NT2/D1 (cell line): ENCODE measurements around the gene ZNF256.

Experiments
- YY1 ChIP-seq: IDR thresholded peaks from 2 replicates; pipeline ENCODE4 v1.6.1; 2011; ENCODE audit not compliant: insufficient read length, insufficient read depth
- ZNF274 ChIP-seq: IDR thresholded peaks from 2 replicates; pipeline ENCODE4 v1.6.1; 2011; ENCODE audit warnings: mild to moderate bottlenecking, low read depth, low read length

- TF ChIP-seq YY1: no peak
- no peak for TF ChIP-seq ZNF274
These were observed 1.2 kb downstream of the ZNF256 start for GRCh38 chr19:57946316-57946715.
